Esophagus muscularis mucosa (tissue), 4 donors: ENCODE data around the gene KLLN.

ENCODE experiments used
- CTCF ChIP-seq, 3 experiments: fragments of 200-600 bp in 2 of 3; fragments of 450-650 bp in 1 of 3; sonication (generic) in 2 of 3; IDR thresholded peaks; one replicate each; pipeline ENCODE4 v1.5.1; 2017 to 2019; ENCODE audit warnings: antibody characterized with exemption in 3 of 3, mild to moderate bottlenecking in 2 of 3, moderate library complexity in 1 of 3
- EP300 ChIP-seq: sonication (generic); formaldehyde crosslinking; IDR thresholded peaks from one replicate; pipeline ENCODE4 v1.6.1; 2017; ENCODE audit warnings: antibody characterized with exemption
- POLR2A ChIP-seq: fragments of 450-650 bp; IDR thresholded peaks from one replicate; pipeline ENCODE4 v1.6.1; 2017; ENCODE audit warnings: antibody characterized with exemption, moderate library complexity, mild to moderate bottlenecking, low read depth
- POLR2AphosphoS5 ChIP-seq, 2 donors: sonication (generic); formaldehyde crosslinking; IDR thresholded peaks; one replicate each; pipeline ENCODE4 v1.6.1; 2017; ENCODE audit warnings: antibody characterized with exemption in 2 of 2

GRCh38 chr10:87875929-87876571 lies 12.7 kb upstream of the KLLN start:
- TF ChIP-seq CTCF (IDR thresholded peaks at IDR 0.05): no peak
- no peak for TF ChIP-seq EP300
- no peak for TF ChIP-seq POLR2A
- no peak for TF ChIP-seq POLR2AphosphoS5 (IDR thresholded peaks at IDR 0.05)
